ENCODE data around the gene CFAP91. TPM values are rescaled to one million over a fixed set of nuclear protein-coding genes. Genes with fewer than 3 reads are reported as not detected.

CFAP91 gene
- total and polyA plus RNA-seq, 2 donors (not counting 3 experiments of a cell fraction or from before 2014, with no cell fraction given): 0.40 to 0.54 TPM

DNA sequence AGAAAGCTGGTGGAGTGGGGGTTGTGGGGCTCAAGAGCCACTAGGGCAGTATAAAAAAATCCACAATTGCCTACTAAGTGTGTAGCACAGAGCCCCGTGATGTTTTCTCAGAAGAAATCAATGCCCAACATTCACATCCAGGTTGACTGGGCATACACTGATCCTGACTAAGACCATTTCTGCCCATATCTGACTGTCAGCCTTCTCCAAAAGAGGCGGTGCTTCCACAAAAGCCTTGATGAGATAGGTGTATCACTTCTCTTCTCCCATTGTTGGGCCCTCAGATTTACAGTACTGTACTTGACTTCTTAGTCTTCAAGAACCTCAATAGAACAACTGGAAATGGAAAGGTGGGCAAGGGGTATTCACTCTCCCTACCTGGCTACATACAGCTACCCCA, 43.8 kb upstream of the CFAP91 start:
- DNase-seq (ENCODE audit: low read depth, low spot score) (no peak), FAIRE-seq (no peak)
- ChIA-PET POLR2A (no interaction called here), CTCF (no interaction called here)
- intact Hi-C loops (cut with micrococcal nuclease) (no loop called here), dilution Hi-C loops (cut with MboI; ENCODE audit: extremely low pct_ligation_motif_present, low sequenced_read_pairs) (no loop called here)
- TF ChIP-seq EZH2 (IDR thresholded peaks at IDR 0.05; ENCODE audit: borderline replicate concordance, low read depth, low read length, severe bottlenecking) (no peak), POLR2A (IDR thresholded peaks at IDR 0.05; ENCODE audit: low read depth, low read length) (no peak), JUN (IDR thresholded peaks at IDR 0.05; ENCODE audit: borderline replicate concordance, insufficient read depth, insufficient read length, low read depth) (no peak), MYC (IDR thresholded peaks at IDR 0.05; ENCODE audit: low read depth, low read length) (no peak), FOS (IDR thresholded peaks at IDR 0.05; ENCODE audit: borderline replicate concordance, insufficient read depth, low read length) (no peak), POLR2AphosphoS5 (IDR thresholded peaks at IDR 0.05; ENCODE audit: insufficient read depth, low read depth, low read length) (no peak), GATA2 (IDR thresholded peaks at IDR 0.05; ENCODE audit: insufficient read depth, insufficient read length, low read depth, low read length) (no peak)
- TF ChIP-seq, protein P1, sequence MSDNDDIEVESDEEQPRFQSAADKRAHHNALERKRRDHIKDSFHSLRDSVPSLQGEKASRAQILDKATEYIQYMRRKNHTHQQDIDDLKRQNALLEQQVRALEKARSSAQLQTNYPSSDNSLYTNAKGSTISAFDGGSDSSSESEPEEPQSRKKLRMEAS (IDR thresholded peaks at IDR 0.05; ENCODE audit: insufficient read depth, insufficient read length): no peak
- TF ChIP-seq, protein P2, sequence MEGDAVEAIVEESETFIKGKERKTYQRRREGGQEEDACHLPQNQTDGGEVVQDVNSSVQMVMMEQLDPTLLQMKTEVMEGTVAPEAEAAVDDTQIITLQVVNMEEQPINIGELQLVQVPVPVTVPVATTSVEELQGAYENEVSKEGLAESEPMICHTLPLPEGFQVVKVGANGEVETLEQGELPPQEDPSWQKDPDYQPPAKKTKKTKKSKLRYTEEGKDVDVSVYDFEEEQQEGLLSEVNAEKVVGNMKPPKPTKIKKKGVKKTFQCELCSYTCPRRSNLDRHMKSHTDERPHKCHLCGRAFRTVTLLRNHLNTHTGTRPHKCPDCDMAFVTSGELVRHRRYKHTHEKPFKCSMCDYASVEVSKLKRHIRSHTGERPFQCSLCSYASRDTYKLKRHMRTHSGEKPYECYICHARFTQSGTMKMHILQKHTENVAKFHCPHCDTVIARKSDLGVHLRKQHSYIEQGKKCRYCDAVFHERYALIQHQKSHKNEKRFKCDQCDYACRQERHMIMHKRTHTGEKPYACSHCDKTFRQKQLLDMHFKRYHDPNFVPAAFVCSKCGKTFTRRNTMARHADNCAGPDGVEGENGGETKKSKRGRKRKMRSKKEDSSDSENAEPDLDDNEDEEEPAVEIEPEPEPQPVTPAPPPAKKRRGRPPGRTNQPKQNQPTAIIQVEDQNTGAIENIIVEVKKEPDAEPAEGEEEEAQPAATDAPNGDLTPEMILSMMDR (IDR thresholded peaks at IDR 0.05; ENCODE audit: extremely low read depth in 1 of 2, insufficient read depth in 1 of 2, low read depth in 1 of 2, low read length in 2 of 2): no peak
- H3K4me1 ChIP-seq (ENCODE audit: control insufficient read depth, extremely low read depth, insufficient read depth, low read length): no peaks in the 10 kb centered on the region
- H4K20me1 ChIP-seq (replicated peaks; ENCODE audit: control insufficient read depth, extremely low read depth, insufficient read depth, low read length): no peaks in the 10 kb centered on the region
- no peak overlapping the region for H3K9ac ChIP-seq (replicated peaks; ENCODE audit: extremely low read depth, insufficient read depth, low read length)
- no peak overlapping the region for H3K4me3 ChIP-seq (replicated peaks in 1 of 3; ENCODE audit: insufficient read depth in 1 of 3, low read depth in 1 of 3, low read length in 3 of 3)
- H3K27me3 ChIP-seq (ENCODE audit: control insufficient read depth in 2 of 2, insufficient read depth in 2 of 2, low read length in 2 of 2): peaks cover 0 to 6% of the 10 kb centered on the region in 2 experiments
- H2AFZ ChIP-seq (ENCODE audit: low read depth, low read length): no peak overlapping the region
- no peaks in the 10 kb centered on the region for H3K9me1 ChIP-seq (replicated peaks; ENCODE audit: control insufficient read depth, extremely low read depth, insufficient read depth, low read length)
- no peaks in the 10 kb centered on the region for H3K36me3 ChIP-seq (ENCODE audit: control insufficient read depth in 2 of 2, extremely low read depth in 1 of 2, insufficient read depth in 2 of 2, low read length in 2 of 2)
- no TSS peak for BruUV-seq (replicated peaks)
- no peak overlapping the region for H3K27ac ChIP-seq (ENCODE audit: insufficient read depth, low read depth, low read length)
- H3K4me2 ChIP-seq (ENCODE audit: insufficient read depth, low read length): no peak overlapping the region
- no peaks in the 10 kb centered on the region for H3K9me3 ChIP-seq (replicated peaks; ENCODE audit: control insufficient read depth, insufficient read depth, low read length)
- no peaks in the 10 kb centered on the region for H3K79me2 ChIP-seq (ENCODE audit: control insufficient read depth, insufficient read depth, low read length)

All from endothelial cell of umbilical vein (primary cell).